ENCODE measurements around the gene CAMK2G. TPM values are rescaled to one million over a fixed set of nuclear protein-coding genes. Genes with fewer than 3 reads are reported as not detected.
"Not testable (repeated sequence)": the region's sequence is repeated elsewhere in the genome, so short reads cannot be mapped to it uniquely, and the experiment has no call there.

CAMK2G gene
- total and polyA plus RNA-seq, 2 experiments from 2014 or later: 24.3 to 25.7 TPM

GRCh38 chr10:73890261-73890660 lies 15.9 kb upstream of the CAMK2G start:
- Histone ChIP-seq H3K27ac (no peak overlapping the region), H3K9ac (no peak overlapping the region), H3K27me3 (replicated peaks; ENCODE audit: insufficient read depth) (no peaks in the 10 kb centered on the region), H3K4me1 (ENCODE audit: insufficient read depth) (peaks cover 71% of the 10 kb centered on the region), H3K4me3 (no peak overlapping the region), H3K36me3 (ENCODE audit: low read depth) (no peaks in the 10 kb centered on the region), H3F3A (ENCODE audit: insufficient read depth) (peaks cover 41% of the 10 kb centered on the region), H3K9me3 (ENCODE audit: low read depth) (no peaks in the 10 kb centered on the region), H2AFZ (no peak overlapping the region), H4K20me1 (ENCODE audit: insufficient read depth) (no peaks in the 10 kb centered on the region), H3K9me2 (ENCODE audit: insufficient read depth) (no peaks in the 10 kb centered on the region), H3K4me2 (ENCODE audit: unreplicated experiment) (no peak overlapping the region), H3K79me2 (ENCODE audit: insufficient read depth) (no peaks in the 10 kb centered on the region)
- whole genome bisulfite sequencing, 2 experiments (ENCODE audit: low coverage in 1 of 2, low lambda C conversion rate in 2 of 2, missing lambda C conversion rate in 2 of 2): 76 to 84% methylated on average over 5 of the region's 5 CpGs
- DNase-seq: no peak
- in situ Hi-C loops (cut with MboI): loop anchor here (25.0 kb wide), 1 partner anchor 197 kb away; no protein-coding TSS in a partner anchor
- TF ChIP-seq EZH2 (IDR thresholded peaks at IDR 0.05; ENCODE audit: insufficient read depth, poor library complexity, severe bottlenecking) (no peak), EZH2phosphoT487 (IDR thresholded peaks at IDR 0.05; ENCODE audit: insufficient read depth, low read depth) (no peak)

- H4K20me1 ChIP-seq (ENCODE audit: insufficient read depth); H3K9me3 ChIP-seq (ENCODE audit: low read depth); H3K27me3 ChIP-seq (replicated peaks; ENCODE audit: insufficient read depth); H3K4me2 ChIP-seq (ENCODE audit: unreplicated experiment); H3K36me3 ChIP-seq (ENCODE audit: low read depth); H3K9me2 ChIP-seq (ENCODE audit: insufficient read depth); H3K4me3 ChIP-seq; H2AFZ ChIP-seq; H3K9ac ChIP-seq; DNase-seq; H3K79me2 ChIP-seq (ENCODE audit: insufficient read depth): not testable (repeated sequence)
- Histone ChIP-seq H3K27ac (peak overlapping the region; percentile 96), H3F3A (ENCODE audit: insufficient read depth) (peaks cover 37% of the 10 kb centered on the region), H3K4me1 (ENCODE audit: insufficient read depth) (peaks cover 64% of the 10 kb centered on the region)
- in situ Hi-C loops (cut with MboI): loop anchor here (25.0 kb wide), 1 partner anchor 198 kb away; no protein-coding TSS in a partner anchor
- WGBS, 2 experiments (ENCODE audit: low coverage in 1 of 2, low lambda C conversion rate in 2 of 2, missing lambda C conversion rate in 2 of 2): 84 to 94% methylated on average over 3 of the region's 3 CpGs
Measured at GRCh38 chr10:73889416-73889815, 15.1 kb upstream of the CAMK2G start.

- peak overlapping the region; percentile 13 for H3K4me2 ChIP-seq (ENCODE audit: unreplicated experiment)
- H3K27me3 ChIP-seq (replicated peaks; ENCODE audit: insufficient read depth): no peaks in the 10 kb centered on the region
- no peak overlapping the region for H3K4me3 ChIP-seq
- H4K20me1 ChIP-seq (ENCODE audit: insufficient read depth): no peaks in the 10 kb centered on the region
- 38 to 39% methylated on average over 6 to 7 of the region's 7 CpGs for WGBS, 2 experiments (ENCODE audit: low coverage in 1 of 2, low lambda C conversion rate in 2 of 2, missing lambda C conversion rate in 2 of 2)
- peaks cover 33% of the 10 kb centered on the region for H3F3A ChIP-seq (ENCODE audit: insufficient read depth)
- DNase-seq: peak; percentile 98
- H3K9ac ChIP-seq: peak overlapping the region; percentile 13
- H3K36me3 ChIP-seq (ENCODE audit: low read depth): no peaks in the 10 kb centered on the region
- H3K27ac ChIP-seq: peak overlapping the region; percentile 96
- H3K4me1 ChIP-seq (ENCODE audit: insufficient read depth): peaks cover 60% of the 10 kb centered on the region
- in situ Hi-C loops (cut with MboI): loop anchor here (25.0 kb wide), 1 partner anchor 198 kb away; no protein-coding TSS in a partner anchor
- H3K79me2 ChIP-seq (ENCODE audit: insufficient read depth): no peaks in the 10 kb centered on the region
- no peak overlapping the region for H2AFZ ChIP-seq
- TF ChIP-seq EZH2phosphoT487 (IDR thresholded peaks at IDR 0.05; ENCODE audit: insufficient read depth, low read depth) (no peak), EZH2 (IDR thresholded peaks at IDR 0.05; ENCODE audit: insufficient read depth, poor library complexity, severe bottlenecking) (no peak)
- H3K9me3 ChIP-seq (ENCODE audit: low read depth): no peaks in the 10 kb centered on the region
- H3K9me2 ChIP-seq (ENCODE audit: insufficient read depth): no peaks in the 10 kb centered on the region
Measured at GRCh38 chr10:73889014-73889413, 14.7 kb upstream of the CAMK2G start.

GRCh38 chr10:73888514-73888913 lies 14.2 kb upstream of the CAMK2G start:
- Histone ChIP-seq H2AFZ (no peak overlapping the region), H3K27ac (peak overlapping the region; percentile 96), H3K9ac (peak overlapping the region; percentile 13), H3K79me2 (ENCODE audit: insufficient read depth) (no peaks in the 10 kb centered on the region), H3K4me1 (ENCODE audit: insufficient read depth) (peaks cover 55% of the 10 kb centered on the region), H3K9me3 (ENCODE audit: low read depth) (no peaks in the 10 kb centered on the region), H4K20me1 (ENCODE audit: insufficient read depth) (no peaks in the 10 kb centered on the region), H3K9me2 (ENCODE audit: insufficient read depth) (no peaks in the 10 kb centered on the region), H3K4me3 (no peak overlapping the region), H3K27me3 (replicated peaks; ENCODE audit: insufficient read depth) (no peaks in the 10 kb centered on the region), H3K36me3 (ENCODE audit: low read depth) (no peaks in the 10 kb centered on the region), H3F3A (ENCODE audit: insufficient read depth) (peaks cover 33% of the 10 kb centered on the region), H3K4me2 (ENCODE audit: unreplicated experiment) (no peak overlapping the region)
- peak; percentile 52 for DNase-seq
- WGBS, 2 experiments (ENCODE audit: low coverage in 1 of 2, low lambda C conversion rate in 2 of 2, missing lambda C conversion rate in 2 of 2): 42 to 46% methylated on average over 5 of the region's 5 CpGs
- in situ Hi-C loops (cut with MboI): loop anchor here (25.0 kb wide), 1 partner anchor 199 kb away; no protein-coding TSS in a partner anchor
- TF ChIP-seq EZH2 (IDR thresholded peaks at IDR 0.05; ENCODE audit: insufficient read depth, poor library complexity, severe bottlenecking) (no peak), EZH2phosphoT487 (IDR thresholded peaks at IDR 0.05; ENCODE audit: insufficient read depth, low read depth) (no peak)
